Lung (tissue), 12 donors: ENCODE results near the gene EPHA6. TPM values are rescaled to one million over a fixed set of nuclear protein-coding genes. Genes with fewer than 3 reads are reported as not detected.

Source experiments
- ATAC-seq: fragments of 200-7000 bp; cut with Tn5 transposase; one replicate; pipeline ENCODE4 v1.9.1; 2020; ENCODE audit warnings: moderate number of reproducible peaks; ENCODE audit not compliant: insufficient read depth, low FRiP score
- DNase-seq, 3 donors: peaks; one replicate each; pipeline ENCODE4 v3.0.0-alpha.2; 2013 to 2017
- H3K27ac ChIP-seq, 2 donors: one replicate each; pipeline ENCODE4 v1.5.1; 2013; ENCODE audit warnings: mild to moderate bottlenecking in 2 of 2, moderate library complexity in 2 of 2, control low read depth in 1 of 2, inconsistent platforms in 1 of 2, low read depth in 1 of 2, low read length in 1 of 2
- H3K27me3 ChIP-seq, 3 donors: one replicate each; pipeline ENCODE4 v1.5.1; 2013; ENCODE audit warnings: low read length in 2 of 3; ENCODE audit not compliant: control insufficient read depth in 3 of 3, insufficient read depth in 3 of 3
- H3K36me3 ChIP-seq, 4 donors: one replicate each; pipeline ENCODE4 v1.5.1; 2013; ENCODE audit warnings: low read length in 4 of 4, mild to moderate bottlenecking in 1 of 4, moderate library complexity in 1 of 4; ENCODE audit not compliant: control insufficient read depth in 4 of 4, insufficient read depth in 4 of 4
- H3K4me1 ChIP-seq, 5 donors: one replicate each; pipeline ENCODE4 v1.5.1; 2013; ENCODE audit warnings: low read length in 5 of 5, mild to moderate bottlenecking in 2 of 5, moderate library complexity in 1 of 5; ENCODE audit not compliant: control insufficient read depth in 5 of 5, insufficient read depth in 5 of 5
- H3K4me3 ChIP-seq: one replicate; pipeline ENCODE4 v1.5.1; 2013; ENCODE audit warnings: mild to moderate bottlenecking, control low read depth, moderate library complexity
- H3K9ac ChIP-seq, 2 donors: one replicate each; pipeline ENCODE4 v1.5.1; 2013; ENCODE audit warnings: low read length in 2 of 2, control low read depth in 1 of 2; ENCODE audit not compliant: insufficient read depth in 1 of 2
- H3K9me3 ChIP-seq, 4 donors: one replicate each; pipeline ENCODE4 v1.5.1; 2013; ENCODE audit warnings: low read length in 3 of 4, mild to moderate bottlenecking in 1 of 4, moderate library complexity in 1 of 4; ENCODE audit not compliant: control insufficient read depth in 4 of 4, insufficient read depth in 3 of 4
- WGBS, 2 donors: extraction: QIAGEN DNeasy Blood & Tissue Kit; methylation state at CpG; one replicate each; pipeline ENCODE4 v1.1.7; 2013; 5-methylcytosine and 5-hydroxymethylcytosine counted together
- polyA plus RNA-seq, 2 donors: library from polyadenylated mRNA; stranded (reverse); fragments of 200-250 nt; gene quantifications; one replicate each; pipeline ENCODE4 v1.2.1, GENCODE V29; 2013
- total RNA-seq, 2 donors: library from RNA; depleted of rRNA in 1 of 2; stranded (reverse); fragments of >200 nt in 1 of 2; gene quantifications; one replicate each; pipeline ENCODE4 v1.2.1, GENCODE V29; 2014 to 2021
- TF ChIP-seq, protein P1 (sequence below): IDR thresholded peaks from 2 replicates; pipeline ENCODE4 v1.5.1; 2012; ENCODE audit warnings: mild to moderate bottlenecking; ENCODE audit errors: control extremely low read depth, extremely low read depth
- donor health status: control.
- donor health status: control.
- donor health status: Bipolar disorder and iron deficiency.
- donor health status: healthy.
- donor health status: DM: yes; HTN: yes; CAD: no.

EPHA6 gene
- total and polyA plus RNA-seq, 4 donors = 0.31 to 1.3 TPM; not detected in 2

DNA sequence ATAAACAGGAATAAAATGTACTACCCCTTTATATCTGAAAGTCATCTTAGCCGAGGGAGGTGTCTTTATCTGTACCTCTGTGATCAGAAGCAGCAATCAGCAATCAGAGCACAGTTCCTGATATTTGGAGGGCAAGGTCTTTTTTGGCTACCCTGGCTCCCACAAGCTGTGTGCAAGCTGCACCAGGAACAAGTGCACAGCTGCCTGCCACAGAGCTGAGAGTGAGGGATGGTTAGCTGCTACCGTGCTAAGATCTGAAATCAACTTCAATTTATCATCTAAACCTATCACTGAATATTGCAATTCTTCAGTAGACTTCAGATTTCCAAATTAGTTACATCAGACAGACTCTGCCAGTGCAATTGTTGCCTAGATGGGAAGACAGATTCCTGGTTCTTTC, 545.6 kb downstream of the EPHA6 start:
- DNase-seq (no peak), ATAC-seq (no peak)
- TF ChIP-seq, protein P1, sequence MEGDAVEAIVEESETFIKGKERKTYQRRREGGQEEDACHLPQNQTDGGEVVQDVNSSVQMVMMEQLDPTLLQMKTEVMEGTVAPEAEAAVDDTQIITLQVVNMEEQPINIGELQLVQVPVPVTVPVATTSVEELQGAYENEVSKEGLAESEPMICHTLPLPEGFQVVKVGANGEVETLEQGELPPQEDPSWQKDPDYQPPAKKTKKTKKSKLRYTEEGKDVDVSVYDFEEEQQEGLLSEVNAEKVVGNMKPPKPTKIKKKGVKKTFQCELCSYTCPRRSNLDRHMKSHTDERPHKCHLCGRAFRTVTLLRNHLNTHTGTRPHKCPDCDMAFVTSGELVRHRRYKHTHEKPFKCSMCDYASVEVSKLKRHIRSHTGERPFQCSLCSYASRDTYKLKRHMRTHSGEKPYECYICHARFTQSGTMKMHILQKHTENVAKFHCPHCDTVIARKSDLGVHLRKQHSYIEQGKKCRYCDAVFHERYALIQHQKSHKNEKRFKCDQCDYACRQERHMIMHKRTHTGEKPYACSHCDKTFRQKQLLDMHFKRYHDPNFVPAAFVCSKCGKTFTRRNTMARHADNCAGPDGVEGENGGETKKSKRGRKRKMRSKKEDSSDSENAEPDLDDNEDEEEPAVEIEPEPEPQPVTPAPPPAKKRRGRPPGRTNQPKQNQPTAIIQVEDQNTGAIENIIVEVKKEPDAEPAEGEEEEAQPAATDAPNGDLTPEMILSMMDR = no peak
- 48 to 51% methylated on average over 2 of the region's 2 CpGs for WGBS, 2 donors
- Histone ChIP-seq H3K9me3 (peaks cover 0 to 2% (median 0%) of the 10 kb centered on the region in 4 donors), H3K9ac (no peak overlapping the region), H3K4me1 (no peaks in the 10 kb centered on the region), H3K36me3 (no peaks in the 10 kb centered on the region), H3K4me3 (no peak overlapping the region), H3K27ac (no peak overlapping the region), H3K27me3 (no peaks in the 10 kb centered on the region)

DNA sequence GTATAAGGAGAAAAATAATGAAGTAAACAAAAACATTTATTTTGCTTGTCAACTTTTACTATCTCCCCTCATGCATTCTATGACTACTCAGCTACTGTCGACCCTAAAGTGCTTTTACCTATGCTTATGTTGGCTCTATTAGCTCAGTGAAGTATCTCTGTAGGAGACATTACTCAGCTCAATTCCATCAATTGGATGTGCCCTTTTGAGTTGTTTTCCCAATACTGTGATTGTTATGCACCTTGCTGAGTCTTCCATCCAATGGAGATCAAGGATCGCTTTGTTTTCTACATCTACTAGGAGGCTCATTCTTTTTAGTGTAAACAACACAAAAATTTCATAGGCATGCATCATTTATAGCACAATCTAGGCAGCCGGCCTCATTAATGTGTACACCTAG, 546.4 kb downstream of the EPHA6 start:
- Histone ChIP-seq H3K4me3 (no peak overlapping the region), H3K4me1 (no peaks in the 10 kb centered on the region), H3K36me3 (no peaks in the 10 kb centered on the region), H3K27ac (no peak overlapping the region), H3K9me3 (peaks cover 0 to 2% (median 0%) of the 10 kb centered on the region in 4 donors), H3K9ac (no peak overlapping the region), H3K27me3 (no peaks in the 10 kb centered on the region)
- TF ChIP-seq, protein P1 = no peak
- DNase-seq = no peak
- no peak for ATAC-seq
- WGBS, 2 donors = 76 to 81% methylated on average over 3 of the region's 3 CpGs

DNA sequence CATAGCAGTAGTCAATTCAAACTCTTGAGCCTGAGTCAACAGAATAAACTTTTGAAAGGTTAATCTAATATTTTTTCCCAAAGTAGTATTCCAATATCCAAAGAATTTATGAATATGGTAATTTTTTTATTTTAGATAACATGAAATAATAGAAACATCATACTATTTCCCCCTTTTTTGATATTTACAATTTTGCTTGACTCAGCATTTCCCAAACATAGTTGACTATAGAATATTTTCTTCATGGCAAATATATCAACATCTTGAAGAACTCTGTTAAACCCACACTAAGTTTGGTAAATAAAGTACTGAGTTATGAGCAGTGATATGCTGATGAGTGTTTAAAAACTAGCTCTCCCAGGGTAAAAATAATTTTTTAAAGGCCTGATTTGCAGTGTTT, 570.2 kb downstream of the EPHA6 start:
- TF ChIP-seq, protein P1 = no peak
- no peak overlapping the region for H3K27ac ChIP-seq
- no peaks in the 10 kb centered on the region for H3K4me1 ChIP-seq
- H3K36me3 ChIP-seq = no peaks in the 10 kb centered on the region
- no peaks in the 10 kb centered on the region for H3K27me3 ChIP-seq
- ATAC-seq (no peak), DNase-seq (no peak)
- no peak overlapping the region for H3K9ac ChIP-seq
- no peak overlapping the region for H3K4me3 ChIP-seq
- H3K9me3 ChIP-seq = peaks cover 0 to 7% (median 0%) of the 10 kb centered on the region in 4 donors

DNA sequence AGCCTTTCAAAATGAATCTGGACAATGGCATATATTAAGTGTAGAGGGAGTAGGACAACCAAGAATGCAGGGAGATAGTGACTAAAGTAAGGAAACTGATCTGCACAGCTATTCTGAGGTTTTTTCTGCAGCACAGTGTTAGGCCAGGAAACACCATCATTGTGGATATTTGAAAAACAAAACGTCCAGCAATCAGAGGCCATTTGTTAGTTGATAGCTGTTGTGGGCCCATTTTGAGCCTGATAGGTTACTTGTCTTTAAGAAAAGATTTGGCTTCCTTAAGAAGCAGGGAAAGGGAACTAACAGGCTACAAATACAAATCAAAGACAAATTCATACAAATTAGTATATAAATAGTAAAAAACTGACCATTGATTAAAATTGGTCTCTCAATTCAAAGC, 574.4 kb downstream of the EPHA6 start:
- Histone ChIP-seq H3K27me3 (no peaks in the 10 kb centered on the region), H3K36me3 (no peaks in the 10 kb centered on the region), H3K27ac (no peak overlapping the region), H3K9me3 (peaks cover 0 to 7% (median 0%) of the 10 kb centered on the region in 4 donors), H3K4me1 (no peaks in the 10 kb centered on the region), H3K9ac (no peak overlapping the region), H3K4me3 (no peak overlapping the region)
- ATAC-seq (no peak), DNase-seq (no peak)
- 33 to 35% methylated on average over 1 of the region's 1 CpG for WGBS, 2 donors
- TF ChIP-seq, protein P1 = no peak
